Thymus (tissue), 11 donors: ENCODE data around the gene PLSCR4. TPM values are rescaled to one million over a fixed set of nuclear protein-coding genes. Genes with fewer than 3 reads are reported as not detected.

Experiments used
- DNase-seq, 9 donors: peaks; one replicate each; pipeline ENCODE4 v3.0.0-alpha.2; 2013; ENCODE audit warnings: low spot score in 9 of 9, low read depth in 6 of 9, missing footprints in 1 of 9
- H3K27ac ChIP-seq, 2 donors: one replicate each; pipeline ENCODE4 v1.5.1; 2013; ENCODE audit warnings: control low read depth in 1 of 2, low read depth in 1 of 2, low read length in 1 of 2, mild to moderate bottlenecking in 1 of 2, moderate library complexity in 1 of 2
- H3K27me3 ChIP-seq, 2 donors: one replicate each; pipeline ENCODE4 v1.5.1; 2013; ENCODE audit warnings: low read length in 1 of 2; ENCODE audit not compliant: control insufficient read depth in 2 of 2, insufficient read depth in 1 of 2
- H3K36me3 ChIP-seq, 2 donors: one replicate each; pipeline ENCODE4 v1.5.1; 2013; ENCODE audit warnings: low read length in 1 of 2, mild to moderate bottlenecking in 1 of 2, moderate library complexity in 1 of 2; ENCODE audit not compliant: control insufficient read depth in 2 of 2, insufficient read depth in 2 of 2
- H3K4me1 ChIP-seq, 2 donors: one replicate each; pipeline ENCODE4 v1.5.1; 2013; ENCODE audit warnings: low read length in 2 of 2; ENCODE audit not compliant: control insufficient read depth in 2 of 2, insufficient read depth in 2 of 2
- H3K4me3 ChIP-seq, 2 donors: one replicate each; pipeline ENCODE4 v1.5.1; 2013; ENCODE audit warnings: low read length in 2 of 2, control low read depth in 1 of 2, mild to moderate bottlenecking in 1 of 2
- H3K9me3 ChIP-seq, 2 donors: one replicate each; pipeline ENCODE4 v1.5.1; 2013; ENCODE audit warnings: low read length in 1 of 2, mild to moderate bottlenecking in 1 of 2; ENCODE audit not compliant: control insufficient read depth in 2 of 2, insufficient read depth in 1 of 2
- WGBS: extraction: QIAGEN DNeasy Blood & Tissue Kit; methylation state at CpG from one replicate; pipeline ENCODE4 v1.1.7; 2013; 5-methylcytosine and 5-hydroxymethylcytosine counted together
- polyA plus RNA-seq: library from polyadenylated mRNA; stranded (reverse); fragments of 200-250 nt; gene quantifications from one replicate; pipeline ENCODE4 v1.2.3, GENCODE V29; 2013
- total RNA-seq: library from RNA; stranded (reverse); fragments of 120-200 nt; gene quantifications from one replicate; pipeline ENCODE4 v1.2.4, GENCODE V29; 2013
- donor health status: healthy.

The PLSCR4 gene
- total and polyA plus RNA-seq, 2 donors = 4.1 to 11.8 TPM

DNA sequence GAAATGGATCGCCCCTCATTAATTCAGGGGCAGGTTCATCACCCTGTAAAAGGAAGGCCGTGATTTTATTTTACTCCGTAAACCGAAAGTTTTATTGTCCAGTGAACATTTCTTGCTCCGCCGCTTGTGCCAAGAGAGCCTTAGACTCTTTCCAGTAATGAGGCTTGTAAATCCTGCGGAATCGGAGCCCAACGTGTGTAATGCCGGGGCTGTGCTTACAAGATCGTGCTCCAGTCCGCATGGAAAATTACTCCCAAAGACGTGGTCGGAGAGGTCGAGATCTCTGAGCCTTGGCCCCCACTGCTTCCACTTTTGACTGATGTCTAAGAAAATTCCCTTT is 89.3 kb downstream of the PLSCR4 start:
- peak overlapping the region; percentile 33 to 37 for H3K4me3 ChIP-seq
- H3K27me3 ChIP-seq = peaks cover 24 to 48% of the 10 kb centered on the region in 2 donors
- 19% methylated on average over 15 of the region's 15 CpGs for whole genome bisulfite sequencing
- peaks cover 0 to 6% of the 10 kb centered on the region in 2 donors for H3K4me1 ChIP-seq
- DNase-seq = no peak
- H3K36me3 ChIP-seq = no peaks in the 10 kb centered on the region
- H3K9me3 ChIP-seq = no peaks in the 10 kb centered on the region
- peak overlapping the region; percentile 78 to 85 for H3K27ac ChIP-seq

DNA sequence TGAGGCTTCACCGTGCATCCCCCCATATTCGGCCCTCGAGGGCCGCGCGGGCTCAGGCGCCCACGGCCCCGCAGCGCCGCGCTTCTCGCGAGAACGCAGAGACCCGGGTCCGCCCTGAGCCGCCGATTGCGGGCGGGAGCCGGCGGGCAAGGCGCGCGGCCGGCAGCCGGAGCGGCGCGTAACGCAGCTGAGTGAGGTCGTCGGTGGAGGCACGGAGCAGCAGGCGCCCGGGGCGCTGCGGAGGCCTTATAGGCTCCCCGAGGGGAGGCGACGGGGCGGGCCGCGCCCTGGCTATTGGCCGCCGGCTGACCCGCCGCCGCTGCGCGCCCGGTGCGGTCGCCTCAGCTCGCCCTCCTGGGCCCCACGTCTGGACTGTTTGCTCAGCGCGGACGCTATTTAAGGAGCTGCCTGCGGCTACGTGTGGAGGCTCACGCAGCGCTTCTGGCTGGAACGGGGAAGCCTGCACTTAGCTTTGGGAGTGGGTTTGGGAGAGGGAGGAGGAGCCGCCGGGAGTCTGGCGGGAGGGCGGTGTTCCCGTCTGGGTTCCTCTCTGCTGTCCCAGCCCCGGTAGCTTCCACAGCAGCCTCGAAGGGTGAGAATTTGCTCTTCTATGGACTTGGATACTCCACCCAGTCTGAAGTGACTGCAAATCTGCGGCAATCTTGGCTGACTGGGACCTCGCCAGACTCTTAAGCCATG is 89.8 kb downstream of the PLSCR4 start, which contains the start of gene PLOD2:
PLOD2 (minus strand) TSS at position 221 of the 699 bp plus-strand sequence; CDS start at position 26, 195 bp downstream.
- WGBS = under 1% methylated on average over 74 of the region's 74 CpGs
- peak in 3 of 9 donors; percentile 7 to 25 (median 11) for DNase-seq
- no peaks in the 10 kb centered on the region for H3K36me3 ChIP-seq
- peak within 1 kb of the TSS; percentile 33 to 37 for H3K4me3 ChIP-seq
- no peaks in the 10 kb centered on the region for H3K9me3 ChIP-seq
- peaks cover 0 to 6% of the 10 kb centered on the region in 2 donors for H3K4me1 ChIP-seq
- H3K27ac ChIP-seq = peak within 1 kb of the TSS; percentile 78 to 85
- H3K27me3 ChIP-seq = peaks cover 24 to 48% of the 10 kb centered on the region in 2 donors

DNA sequence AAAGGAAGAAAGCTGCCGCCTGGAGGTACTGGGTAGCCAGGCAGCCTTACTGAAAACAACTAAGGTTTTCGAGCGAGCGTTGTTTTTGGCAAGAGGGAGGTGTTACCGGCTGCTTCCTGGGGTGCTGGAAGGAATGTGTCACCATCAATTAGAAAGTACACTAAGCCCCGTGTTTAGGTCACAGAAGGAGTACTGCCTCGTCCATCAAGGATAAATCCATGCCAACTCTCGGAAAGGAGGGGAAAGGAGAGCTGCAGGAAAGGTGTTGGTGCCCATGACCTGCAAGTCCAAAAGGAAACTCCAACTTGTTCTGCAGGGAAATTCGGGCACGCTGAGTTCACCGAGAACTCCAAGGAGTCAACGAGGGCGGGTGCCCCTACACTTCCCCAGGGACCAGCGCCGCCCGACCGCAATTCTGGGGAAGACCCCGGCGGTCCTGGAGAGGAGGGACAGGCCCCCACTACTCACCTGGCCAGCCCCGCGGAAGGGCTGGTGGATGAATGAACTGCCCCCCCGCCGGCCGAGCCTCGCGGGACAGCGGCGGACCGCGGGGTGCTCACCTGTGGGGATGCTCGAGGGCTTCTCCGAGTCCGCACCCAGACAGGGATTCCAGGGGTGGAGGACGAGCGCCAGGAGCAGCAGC is 90.5 kb downstream of the PLSCR4 start:
- Histone ChIP-seq H3K27ac (peak overlapping the region; percentile 63 to 85), H3K27me3 (peaks cover 24 to 48% of the 10 kb centered on the region in 2 donors), H3K4me1 (peaks cover 0 to 6% of the 10 kb centered on the region in 2 donors), H3K4me3 (peak overlapping the region; percentile 33 to 35), H3K36me3 (no peaks in the 10 kb centered on the region), H3K9me3 (no peaks in the 10 kb centered on the region)
- WGBS = 2% methylated on average over 35 of the region's 35 CpGs
- peak in 1 of 9 donors; percentile 6 for DNase-seq

DNA sequence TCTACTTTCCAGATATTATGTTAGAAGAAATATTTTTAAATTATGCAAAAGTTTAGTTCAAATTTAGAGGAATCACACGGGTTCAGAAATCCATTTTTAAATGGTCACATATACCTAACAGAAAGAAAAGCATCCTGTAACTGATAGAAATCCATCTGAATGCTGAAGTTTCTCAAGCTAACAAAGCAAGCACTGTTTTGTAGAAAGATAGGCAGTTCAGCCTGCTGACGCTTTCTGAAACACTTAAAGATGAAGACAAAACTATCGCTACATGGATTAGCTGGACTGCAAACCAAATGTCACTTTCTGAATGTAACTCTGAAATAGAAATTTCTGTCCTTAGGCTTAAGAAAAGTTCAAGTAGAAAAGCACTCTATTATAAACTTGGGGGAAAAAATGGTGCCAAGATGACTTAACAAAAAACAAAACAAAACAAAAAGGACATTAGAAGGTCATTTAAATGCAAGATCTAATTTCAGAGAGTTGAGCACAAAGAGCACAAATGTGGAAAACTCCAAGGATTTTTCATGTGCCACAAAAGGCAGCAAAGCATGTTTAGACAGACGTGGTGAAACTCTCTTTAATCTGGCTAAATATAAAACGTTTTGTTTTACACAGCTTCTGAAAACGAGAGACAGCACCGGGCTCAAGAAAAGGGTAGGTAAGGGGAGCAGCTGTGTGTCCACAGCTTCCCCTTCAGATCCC is 91.1 kb downstream of the PLSCR4 start:
- peak overlapping the region in 1 of 2 donors; percentile 41 for H3K27ac ChIP-seq
- H3K4me1 ChIP-seq = peaks cover 0 to 6% of the 10 kb centered on the region in 2 donors
- H3K36me3 ChIP-seq = no peaks in the 10 kb centered on the region
- peak overlapping the region in 1 of 2 donors; percentile 35 for H3K4me3 ChIP-seq
- no peaks in the 10 kb centered on the region for H3K9me3 ChIP-seq
- 35% methylated on average over 7 of the region's 7 CpGs for WGBS
- H3K27me3 ChIP-seq = peaks cover 24 to 48% of the 10 kb centered on the region in 2 donors
- DNase-seq = no peak

DNA sequence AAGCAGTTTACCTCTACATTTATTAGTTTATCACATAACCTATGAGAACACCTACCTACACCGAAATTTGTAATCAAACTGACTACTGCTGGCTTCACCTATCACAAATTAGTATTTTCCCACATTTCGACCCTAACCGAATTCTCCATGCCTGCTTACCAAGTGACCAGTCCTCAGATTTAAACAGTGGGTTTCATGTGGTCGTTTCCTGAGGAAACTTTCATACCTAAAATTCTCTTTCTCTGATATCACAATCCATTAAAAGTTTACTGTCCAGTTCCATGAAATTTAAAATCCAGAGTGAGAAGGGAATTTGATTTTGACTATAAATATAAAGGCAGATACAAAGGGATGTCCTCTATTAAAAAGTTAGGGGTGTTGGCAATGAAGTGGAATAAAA is 91.9 kb downstream of the PLSCR4 start:
- Histone ChIP-seq H3K4me1 (peaks cover 0 to 6% of the 10 kb centered on the region in 2 donors), H3K36me3 (no peaks in the 10 kb centered on the region), H3K9me3 (no peaks in the 10 kb centered on the region), H3K4me3 (no peak overlapping the region), H3K27me3 (peaks cover 24 to 48% of the 10 kb centered on the region in 2 donors), H3K27ac (no peak overlapping the region)
- 91% methylated on average over 4 of the region's 4 CpGs for WGBS
- DNase-seq = no peak

DNA sequence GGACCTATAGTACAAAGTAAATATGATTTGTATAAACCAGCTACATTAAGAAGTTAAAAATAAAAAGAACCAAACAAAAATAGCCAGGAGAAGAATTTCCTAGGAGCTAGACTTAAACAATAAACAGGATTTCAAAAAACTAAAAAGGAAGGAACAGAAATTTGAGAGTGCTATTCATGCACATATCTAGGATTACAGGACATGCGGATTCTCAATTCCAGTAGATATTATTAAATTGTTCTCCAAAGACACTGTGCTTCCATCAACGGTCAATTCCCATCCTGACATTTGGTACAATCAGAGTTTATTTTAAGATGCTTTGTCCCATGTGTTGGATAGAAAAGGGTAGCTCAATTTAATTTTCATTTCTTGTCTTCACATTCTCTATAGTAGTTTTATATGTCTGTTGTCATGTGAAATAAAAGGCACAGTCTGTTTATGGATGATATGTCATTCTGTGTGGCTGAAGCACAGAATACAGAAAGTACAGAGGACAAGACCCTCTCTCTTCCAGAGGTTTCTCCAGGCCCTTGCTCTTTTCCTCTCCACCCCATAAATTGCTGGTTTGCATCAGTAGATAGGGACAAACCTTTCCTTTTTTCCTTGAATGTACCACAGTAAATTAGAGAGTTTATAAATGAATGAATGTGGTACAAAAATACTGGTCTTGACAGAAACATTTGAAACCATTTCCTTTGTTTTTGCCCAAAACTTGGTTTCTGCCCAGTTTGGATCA is 93.4 kb downstream of the PLSCR4 start:
- 92% methylated on average over 2 of the region's 2 CpGs for WGBS
- H3K9me3 ChIP-seq = no peaks in the 10 kb centered on the region
- no peak for DNase-seq
- H3K36me3 ChIP-seq = no peaks in the 10 kb centered on the region
- peaks cover 0 to 6% of the 10 kb centered on the region in 2 donors for H3K4me1 ChIP-seq
- peaks cover 19 to 39% of the 10 kb centered on the region in 2 donors for H3K27me3 ChIP-seq
- H3K27ac ChIP-seq = no peak overlapping the region
- no peak overlapping the region for H3K4me3 ChIP-seq

DNA sequence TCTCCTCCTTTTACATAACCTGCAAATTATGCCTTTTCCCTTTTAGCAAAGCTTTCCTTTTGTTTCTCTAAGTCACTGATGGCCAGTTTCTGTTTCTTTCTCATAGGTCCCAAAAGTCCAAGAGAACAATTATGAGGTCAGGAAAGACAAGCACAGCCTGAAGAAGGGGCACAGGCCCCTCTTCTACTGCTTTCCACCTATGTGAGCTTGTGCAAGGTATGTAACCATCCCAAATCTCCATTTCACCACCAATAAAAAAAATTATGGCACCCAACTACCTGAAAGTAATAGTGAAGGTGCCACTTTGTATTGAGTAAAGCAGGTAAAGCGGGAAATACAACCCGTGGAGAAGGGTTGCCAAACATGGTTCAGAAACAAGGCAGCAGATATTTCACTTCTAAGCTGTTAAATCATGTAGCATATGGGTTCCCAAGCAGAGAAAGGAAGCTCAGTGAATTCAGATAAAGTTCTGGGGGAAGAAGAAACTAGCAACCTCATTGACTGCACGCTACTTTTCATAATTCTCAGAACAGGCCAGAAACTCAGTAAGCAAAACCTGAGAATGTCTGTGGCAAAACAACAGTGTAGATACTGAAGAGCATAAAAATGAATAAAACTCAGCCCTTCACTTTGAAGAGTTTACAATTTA is 94.1 kb downstream of the PLSCR4 start:
- Histone ChIP-seq H3K4me1 (peaks cover 0 to 6% of the 10 kb centered on the region in 2 donors), H3K4me3 (no peak overlapping the region), H3K36me3 (no peaks in the 10 kb centered on the region), H3K27me3 (peaks cover 14 to 32% of the 10 kb centered on the region in 2 donors), H3K27ac (peak overlapping the region; percentile 13 to 36), H3K9me3 (no peaks in the 10 kb centered on the region)
- no peak for DNase-seq
- WGBS = 64% methylated on average over 3 of the region's 3 CpGs

DNA sequence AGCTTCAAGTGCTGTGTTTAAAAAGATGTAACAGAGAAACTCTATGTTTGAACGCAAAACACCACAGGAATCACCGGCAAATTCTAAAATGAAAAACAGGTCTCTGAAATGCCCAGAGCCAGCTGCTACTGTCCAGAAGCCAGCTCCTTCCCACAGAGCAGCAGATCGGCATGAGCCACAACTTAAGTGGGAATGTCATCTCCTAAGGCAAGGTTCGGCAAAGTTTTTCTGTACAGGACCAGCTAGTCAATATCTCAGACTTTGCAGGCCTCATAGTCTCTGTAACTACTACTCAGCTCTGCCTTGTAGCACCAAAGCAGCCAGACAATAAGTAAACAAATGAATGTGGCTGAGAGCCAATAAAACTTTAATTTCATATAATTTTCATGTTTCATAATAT is 94.8 kb downstream of the PLSCR4 start:
- H3K4me3 ChIP-seq = no peak overlapping the region
- H3K27me3 ChIP-seq = peaks cover 10 to 25% of the 10 kb centered on the region in 2 donors
- DNase-seq = no peak
- 91% methylated on average over 4 of the region's 4 CpGs for WGBS
- no peaks in the 10 kb centered on the region for H3K36me3 ChIP-seq
- no peak overlapping the region for H3K27ac ChIP-seq
- no peaks in the 10 kb centered on the region for H3K4me1 ChIP-seq
- H3K9me3 ChIP-seq = no peaks in the 10 kb centered on the region
